GM21737 (cell line): ENCODE data around the gene AP1S3.

Experiments used
- ATAC-seq: cut with Tn5 transposase; IDR thresholded peaks from one replicate; pipeline ENCODE4 v1.9.1; 2021; ENCODE audit warnings: mild to moderate bottlenecking, moderate library complexity; ENCODE audit not compliant: unreplicated experiment

The AP1S3 gene

DNA sequence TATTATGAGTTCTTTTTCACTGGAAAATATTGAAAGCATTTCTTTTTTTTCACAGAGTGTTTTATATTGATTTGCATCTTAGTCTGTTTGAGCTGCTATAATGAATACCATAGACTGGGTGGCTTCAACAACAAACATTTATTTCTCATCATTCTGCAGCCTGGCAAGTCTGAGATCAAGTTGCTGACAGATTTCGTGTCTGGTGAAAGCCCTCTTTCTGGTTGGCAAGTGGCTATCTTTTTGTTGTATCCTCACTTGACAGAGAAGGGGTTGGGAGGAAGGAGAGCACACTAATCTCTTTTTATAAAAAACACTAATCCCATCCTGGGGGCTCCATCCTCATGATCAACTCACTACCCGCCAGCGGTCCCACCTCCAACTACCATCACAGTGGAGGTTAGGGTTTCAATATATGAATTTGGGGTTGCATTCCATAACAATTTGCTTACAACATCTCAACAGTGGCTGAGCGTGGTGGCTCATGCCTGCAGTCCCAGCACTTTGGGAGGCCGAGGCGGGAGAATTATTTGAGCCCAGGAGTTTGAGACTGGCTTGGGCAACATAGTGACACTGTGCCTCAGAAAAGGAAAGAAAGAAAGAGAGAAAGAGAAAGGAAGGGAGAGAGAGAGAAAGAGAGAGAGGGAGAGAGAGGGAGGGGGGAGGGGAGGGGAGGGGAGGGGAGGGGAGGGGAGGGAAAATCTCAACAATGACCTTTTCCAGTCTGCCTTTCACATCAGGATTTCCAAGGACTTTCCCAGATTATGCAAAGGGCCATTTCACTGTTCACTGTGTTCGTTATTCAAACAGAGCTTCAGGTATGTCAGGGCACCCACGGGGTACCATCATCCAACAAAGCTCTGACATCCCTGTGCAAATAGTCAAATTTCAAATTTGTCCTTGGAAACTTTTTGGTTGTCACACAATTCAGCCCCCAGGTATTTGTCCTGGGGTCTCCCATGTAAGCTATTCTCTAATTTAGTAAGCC lies 111.1 kb downstream of the AP1S3 start:
- ATAC-seq = no peak

DNA sequence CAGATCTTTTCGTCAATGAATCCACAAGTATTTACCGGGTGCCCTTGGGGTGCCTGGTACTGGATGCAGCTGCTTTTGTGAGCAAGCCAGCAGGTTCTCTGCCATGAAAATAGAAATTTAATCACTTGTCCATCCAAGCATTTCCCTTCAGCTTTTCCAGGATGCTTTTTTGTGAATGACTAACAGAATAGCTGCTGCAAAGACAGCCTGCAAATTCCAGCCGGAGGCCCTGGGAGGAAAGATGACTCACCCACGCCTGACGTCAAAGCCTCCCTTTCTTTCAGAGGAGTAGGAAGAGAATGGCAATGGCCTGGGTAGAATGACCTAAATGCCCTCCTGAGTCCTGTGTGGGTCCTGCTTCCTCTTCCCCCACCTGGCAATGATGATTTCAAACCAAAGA lies 111.9 kb downstream of the AP1S3 start:
- ATAC-seq = no peak

DNA sequence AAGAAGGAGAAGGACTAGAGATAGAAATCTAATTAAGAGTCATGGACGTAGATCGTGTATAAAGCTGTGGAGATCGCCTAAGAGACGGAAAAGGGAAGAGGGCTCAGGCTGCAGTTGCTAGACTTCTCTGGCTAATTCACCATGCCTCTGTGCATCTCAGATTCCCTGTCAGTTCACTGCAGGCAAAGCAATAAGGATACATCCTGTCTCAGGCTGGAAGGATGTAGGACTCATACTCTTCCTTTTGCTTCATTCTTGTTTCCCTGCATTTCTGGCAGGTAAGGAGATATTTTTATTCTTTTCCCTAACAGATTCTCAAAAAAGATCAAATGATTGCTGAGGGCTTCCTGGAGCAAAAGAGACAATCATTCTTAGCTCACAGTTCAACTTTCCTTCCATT lies 112.5 kb downstream of the AP1S3 start:
- no peak for ATAC-seq

DNA sequence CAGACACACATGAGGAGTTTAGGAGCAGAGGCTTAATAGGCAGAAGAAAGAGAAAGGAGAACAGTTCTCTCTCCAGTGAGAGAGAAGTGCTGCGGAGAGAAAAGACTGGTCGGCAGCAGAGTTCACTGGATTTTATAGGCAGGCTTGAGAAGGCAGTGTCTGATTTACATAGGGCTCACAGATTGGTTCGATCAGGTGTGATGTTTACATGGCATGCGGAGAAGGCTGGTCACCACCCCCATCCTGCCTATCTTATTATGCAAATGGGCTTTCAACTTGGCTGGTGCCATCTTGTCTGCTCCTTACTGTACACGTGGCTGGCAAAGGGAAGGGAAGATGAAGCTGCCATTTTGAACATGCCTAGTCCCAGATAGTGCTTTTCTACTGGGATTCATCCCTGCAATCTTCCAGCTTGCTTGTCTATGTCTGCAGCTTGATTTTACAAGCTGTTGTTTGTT lies 113.4 kb downstream of the AP1S3 start:
- no peak for ATAC-seq

DNA sequence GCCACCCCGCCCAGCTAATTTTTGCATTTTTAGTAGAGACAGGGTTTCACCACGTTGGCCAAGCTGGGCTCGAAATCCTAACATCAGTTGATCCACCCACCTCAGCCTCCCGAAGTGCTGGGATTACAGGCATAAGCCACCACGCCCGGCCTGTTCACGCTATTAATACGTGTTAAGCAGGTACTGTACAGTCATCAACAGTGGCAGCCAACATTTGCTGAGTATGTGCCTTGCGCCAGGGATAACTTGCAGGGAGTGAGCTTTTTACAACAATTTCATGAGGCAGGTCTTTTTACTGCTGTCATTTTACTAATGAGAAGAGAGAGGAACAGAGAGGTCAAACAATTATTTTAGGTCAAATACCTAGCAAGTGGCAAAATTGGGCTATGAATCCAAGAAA lies 115.2 kb downstream of the AP1S3 start:
- ATAC-seq = no peak

GRCh38 chr2:223721746-223722145 lies 115.6 kb downstream of the AP1S3 start:
- ATAC-seq = no peak

DNA sequence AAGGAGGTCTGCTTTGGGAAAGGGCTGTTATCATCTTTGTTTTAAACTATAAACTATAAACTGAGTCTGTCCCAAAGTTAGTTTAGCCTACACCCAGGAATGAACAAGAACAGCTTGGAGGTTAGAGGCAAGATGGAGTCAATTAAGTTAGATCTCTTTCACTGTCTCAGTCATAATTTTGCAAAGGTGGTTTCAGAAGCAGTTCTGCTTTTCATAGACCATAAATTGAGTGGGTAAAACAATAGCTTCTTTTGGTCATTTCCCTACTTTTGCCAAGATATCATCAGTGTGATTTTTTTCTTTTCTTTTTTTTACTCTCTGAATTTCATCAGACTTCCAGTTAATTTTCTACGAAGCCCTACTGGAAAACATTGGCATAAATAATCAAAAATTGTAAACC lies 117.0 kb downstream of the AP1S3 start:
- no peak for ATAC-seq

GRCh38 chr2:223712642-223713041 lies 124.7 kb downstream of the AP1S3 start:
- no peak for ATAC-seq

GRCh38 chr2:223711596-223712326 lies 125.6 kb downstream of the AP1S3 start:
- ATAC-seq = no peak
